ENCODE results near the gene MMP27.
"Not testable (repeated sequence)": the region's sequence is repeated elsewhere in the genome, so short reads cannot be mapped to it uniquely, and the experiment has no call there.

MMP27 gene, protein sequence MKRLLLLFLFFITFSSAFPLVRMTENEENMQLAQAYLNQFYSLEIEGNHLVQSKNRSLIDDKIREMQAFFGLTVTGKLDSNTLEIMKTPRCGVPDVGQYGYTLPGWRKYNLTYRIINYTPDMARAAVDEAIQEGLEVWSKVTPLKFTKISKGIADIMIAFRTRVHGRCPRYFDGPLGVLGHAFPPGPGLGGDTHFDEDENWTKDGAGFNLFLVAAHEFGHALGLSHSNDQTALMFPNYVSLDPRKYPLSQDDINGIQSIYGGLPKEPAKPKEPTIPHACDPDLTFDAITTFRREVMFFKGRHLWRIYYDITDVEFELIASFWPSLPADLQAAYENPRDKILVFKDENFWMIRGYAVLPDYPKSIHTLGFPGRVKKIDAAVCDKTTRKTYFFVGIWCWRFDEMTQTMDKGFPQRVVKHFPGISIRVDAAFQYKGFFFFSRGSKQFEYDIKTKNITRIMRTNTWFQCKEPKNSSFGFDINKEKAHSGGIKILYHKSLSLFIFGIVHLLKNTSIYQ
- total RNA-seq: 0 reads per million in 2 donors

DNA sequence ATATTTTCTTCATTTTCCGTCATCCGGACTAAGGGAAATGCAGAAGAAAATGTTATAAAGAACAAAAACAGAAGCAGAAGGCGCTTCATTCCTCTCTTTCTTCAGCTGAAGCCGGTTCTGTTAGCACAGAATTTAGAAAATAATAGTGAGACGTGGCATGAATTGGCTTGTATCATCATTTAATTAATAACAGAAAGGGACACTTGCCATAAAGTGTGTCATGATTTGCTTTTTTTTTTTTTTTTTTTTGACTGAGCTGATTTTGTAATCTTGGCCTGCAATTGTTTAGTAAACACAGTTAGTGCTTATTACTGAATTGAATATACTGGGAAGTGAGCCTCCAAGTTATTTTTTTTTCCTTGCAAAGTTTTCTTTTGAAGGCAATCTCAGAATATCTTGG lies at the start of gene MMP27:
MMP27 (minus strand) TSS at position 144 of the 400 bp plus-strand sequence; CDS start at position 89, 55 bp downstream.
- DNase-seq: no peak

DNA sequence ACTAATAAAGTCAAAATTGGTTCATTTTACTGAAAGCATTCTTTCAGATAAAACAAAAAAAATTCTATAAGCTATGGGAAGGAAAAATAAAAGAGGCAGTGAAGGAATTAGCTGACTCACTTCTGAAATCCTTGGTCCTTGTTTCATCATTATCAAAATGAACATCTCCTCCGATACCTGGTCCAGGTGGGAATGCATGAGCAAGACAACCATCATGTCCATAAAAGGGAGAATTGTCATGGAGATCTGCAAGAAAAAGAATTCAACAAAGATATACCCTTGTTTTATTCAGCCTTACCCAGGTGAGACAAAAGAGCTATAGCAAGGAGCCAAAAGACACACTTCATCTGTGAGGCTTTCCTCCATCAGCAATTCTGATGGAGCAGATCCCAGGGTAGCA lies 47.7 kb upstream of the MMP27 start:
- DNase-seq: no peak

DNA sequence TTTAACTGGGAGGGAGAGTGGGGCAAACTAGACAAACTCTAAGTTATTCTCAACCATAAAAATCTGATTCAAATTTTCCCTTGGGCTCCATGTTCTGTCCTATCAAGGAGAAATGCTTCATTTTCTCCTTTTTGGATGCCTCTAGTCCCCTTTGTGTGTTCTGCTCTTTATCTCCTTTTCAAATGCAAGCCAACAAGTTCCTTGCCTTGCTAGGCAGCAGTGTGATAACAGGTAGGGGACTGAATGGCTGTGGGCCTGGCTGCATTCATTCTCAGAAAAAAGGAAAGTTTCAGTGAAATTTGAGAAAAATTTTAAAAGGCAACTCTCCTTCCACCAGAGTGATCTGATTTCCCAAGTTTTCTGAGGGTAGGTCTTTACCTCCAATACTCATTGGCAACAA lies 46.1 kb upstream of the MMP27 start:
- DNase-seq: no peak

DNA sequence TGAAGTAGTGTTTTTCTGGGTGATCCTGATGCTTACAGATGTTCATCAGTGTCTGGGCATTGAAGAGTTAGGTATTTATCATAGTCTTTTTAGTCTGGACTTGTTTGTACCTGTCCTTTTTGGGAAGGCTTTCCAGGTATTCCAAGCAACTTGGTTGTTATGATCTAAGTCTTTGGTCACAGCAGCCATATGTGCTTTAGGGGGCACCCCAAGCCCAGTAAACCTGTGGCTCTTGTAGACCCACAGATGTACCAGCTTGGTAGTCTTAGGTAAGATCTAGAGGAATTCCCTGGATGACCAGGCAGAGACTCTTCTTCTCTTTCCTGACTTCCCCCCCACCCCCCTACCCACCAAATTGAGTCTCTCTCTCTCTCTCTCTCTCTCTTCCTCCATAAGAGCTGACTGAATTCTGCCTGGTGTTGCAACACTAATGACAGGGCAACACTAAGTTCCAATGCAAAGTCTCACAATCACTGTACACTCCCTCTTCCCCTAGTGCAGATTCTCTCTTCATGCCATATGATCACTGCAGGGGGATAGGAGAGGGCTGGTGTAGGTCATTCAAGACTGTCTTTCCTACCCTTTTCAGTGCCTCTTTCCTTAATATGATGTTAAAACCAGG lies 43.6 kb upstream of the MMP27 start:
- DNase-seq: no peak

DNA sequence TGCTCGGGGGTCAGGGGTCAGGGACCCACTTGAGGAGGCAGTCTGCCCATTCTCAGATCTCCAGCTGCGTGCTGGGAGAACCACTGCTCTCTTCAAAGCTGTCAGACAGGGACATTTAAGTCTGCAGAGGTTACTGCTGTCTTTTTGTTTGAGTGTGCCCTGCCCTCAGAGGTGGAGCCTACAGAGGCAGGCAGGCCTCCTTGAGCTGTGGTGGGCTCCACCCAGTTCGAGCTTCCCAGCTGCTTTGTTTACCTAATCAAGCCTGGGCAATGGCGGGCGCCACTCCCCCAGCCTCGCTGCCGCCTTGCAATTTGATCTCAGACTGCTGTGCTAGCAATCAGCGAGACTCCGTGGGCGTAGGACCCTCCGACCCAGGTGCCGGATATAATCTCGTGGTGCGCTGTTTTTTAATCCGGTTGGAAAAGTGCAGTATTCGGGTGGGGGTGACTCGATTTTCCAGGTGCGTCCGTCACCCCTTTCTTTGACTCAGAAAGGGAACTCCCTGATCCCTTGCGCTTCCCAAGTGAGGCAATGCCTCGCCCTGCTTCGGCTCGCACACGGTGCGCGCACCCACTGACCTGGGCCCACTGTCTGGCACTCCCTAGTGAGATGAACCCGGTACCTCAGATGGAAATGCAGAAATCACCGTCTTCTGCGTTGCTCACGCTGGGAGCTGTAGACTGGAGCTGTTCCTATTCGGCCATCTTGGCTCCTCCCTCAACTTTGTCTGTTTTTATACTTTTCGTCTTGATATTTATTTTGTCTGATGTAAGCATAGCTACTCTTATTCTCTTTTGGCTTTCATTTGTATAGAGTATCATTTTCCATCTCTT lies 41.4 kb upstream of the MMP27 start:
- not testable (repeated sequence) for DNase-seq

DNA sequence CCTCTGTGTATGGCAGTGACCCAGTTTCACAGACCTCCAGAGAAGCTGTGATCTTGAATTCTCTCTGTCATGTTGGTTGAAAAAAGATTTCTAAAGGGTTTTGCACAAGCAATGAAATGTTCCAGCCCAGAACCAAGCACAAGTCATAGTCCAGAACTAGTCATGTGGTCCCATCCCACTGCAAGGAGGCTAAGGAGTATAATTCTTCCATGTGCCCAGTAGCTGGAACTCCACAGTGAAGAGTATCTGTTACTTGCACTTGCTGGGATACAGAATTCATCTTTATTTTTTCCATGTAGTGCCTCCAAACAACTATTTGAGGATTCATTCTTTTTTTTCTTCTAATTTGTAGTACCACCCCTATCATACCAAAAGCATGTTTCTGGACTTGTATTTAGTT lies 29.1 kb upstream of the MMP27 start:
- no peak for DNase-seq

DNA sequence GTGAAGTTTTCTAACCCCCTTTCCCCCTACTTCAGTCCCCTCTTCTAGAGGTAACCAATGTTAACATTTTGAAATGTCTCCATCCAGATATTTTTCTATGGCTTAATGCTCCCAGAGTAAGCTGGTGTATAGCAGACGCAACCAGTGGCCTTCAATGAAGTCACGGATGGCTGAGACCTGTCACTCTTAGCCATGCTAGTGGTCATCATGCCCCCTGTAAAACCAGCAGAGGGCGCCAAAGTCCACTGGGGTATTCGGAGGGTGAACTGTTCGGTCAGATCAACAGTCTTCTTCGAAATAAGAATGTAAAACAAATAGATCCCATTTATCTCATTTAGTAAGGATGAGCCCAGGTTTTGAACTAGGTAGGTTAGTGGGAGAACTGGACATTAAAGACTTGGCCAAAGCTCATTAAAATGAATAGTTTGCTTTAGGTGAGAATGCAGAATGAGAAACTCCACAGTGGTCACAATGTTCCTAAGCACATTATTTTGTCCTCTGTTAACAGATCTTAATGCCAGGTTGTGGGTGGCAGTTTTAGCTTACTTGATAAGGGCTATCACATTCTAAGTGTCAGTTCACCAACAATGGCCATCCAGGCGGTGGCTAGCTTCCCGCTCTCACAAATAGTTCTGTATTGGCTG lies 27.8 kb upstream of the MMP27 start:
- DNase-seq: no peak

DNA sequence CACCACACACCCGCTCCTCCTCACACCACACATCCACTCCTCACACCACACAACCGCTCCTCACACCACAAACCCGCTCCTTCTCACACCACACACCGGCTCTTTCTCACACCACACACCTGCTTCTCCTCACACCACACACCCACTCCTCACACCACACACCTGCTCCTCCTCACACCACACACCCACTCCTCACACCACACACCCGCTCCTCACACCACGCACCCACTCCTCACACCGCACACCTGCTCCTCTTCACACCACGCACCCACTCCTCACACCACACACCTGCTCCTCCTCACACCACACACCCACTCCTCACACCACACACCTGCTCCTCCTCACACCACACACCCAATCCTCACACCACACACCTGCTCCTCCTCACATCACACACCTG lies 25.4 kb upstream of the MMP27 start:
- not testable (repeated sequence) for DNase-seq

DNA sequence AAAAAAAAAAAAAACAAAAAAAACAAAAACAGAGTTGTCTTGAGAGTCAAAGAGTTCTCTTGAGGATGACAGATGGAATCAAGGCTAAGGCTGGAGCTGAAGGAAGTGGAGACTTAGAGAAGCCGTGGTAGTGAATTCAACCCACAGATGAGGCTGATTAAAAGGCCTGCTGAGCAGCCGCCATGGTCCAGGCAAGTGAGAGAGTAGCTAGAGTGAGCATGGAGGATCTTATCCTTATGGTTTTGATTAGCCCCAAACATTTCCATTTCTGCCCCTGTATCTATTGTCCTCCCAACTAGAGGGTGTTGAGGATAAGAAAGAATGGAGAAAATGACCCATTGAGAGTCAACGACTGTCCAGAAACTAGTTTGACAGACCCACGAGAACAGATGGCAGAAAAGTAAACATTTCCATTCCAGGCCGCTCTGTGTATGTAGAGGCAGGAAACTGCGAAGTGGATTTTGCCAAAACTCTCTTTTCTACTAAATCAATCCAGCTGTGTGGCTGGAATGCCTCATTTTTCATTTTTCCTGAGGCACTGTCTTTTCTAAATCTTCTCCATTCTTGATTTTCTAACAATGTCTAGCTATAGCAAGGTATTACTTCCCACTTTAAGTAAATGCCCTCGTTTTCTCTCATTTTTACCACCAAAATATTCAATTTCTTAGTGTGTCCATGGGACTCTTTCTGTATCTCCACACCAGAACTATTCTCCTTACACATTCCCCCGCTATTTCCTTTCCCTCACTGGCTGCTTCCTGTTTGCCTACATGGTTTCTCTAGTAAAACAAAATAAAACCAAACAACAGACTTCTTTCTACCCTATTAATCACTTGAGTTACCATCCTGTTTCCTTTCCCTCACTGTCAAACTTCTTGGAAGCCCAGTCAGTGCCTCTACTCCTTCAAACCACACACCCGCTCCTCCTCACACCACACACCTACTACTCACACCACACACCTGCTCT lies 24.6 kb upstream of the MMP27 start:
- no peak for DNase-seq

DNA sequence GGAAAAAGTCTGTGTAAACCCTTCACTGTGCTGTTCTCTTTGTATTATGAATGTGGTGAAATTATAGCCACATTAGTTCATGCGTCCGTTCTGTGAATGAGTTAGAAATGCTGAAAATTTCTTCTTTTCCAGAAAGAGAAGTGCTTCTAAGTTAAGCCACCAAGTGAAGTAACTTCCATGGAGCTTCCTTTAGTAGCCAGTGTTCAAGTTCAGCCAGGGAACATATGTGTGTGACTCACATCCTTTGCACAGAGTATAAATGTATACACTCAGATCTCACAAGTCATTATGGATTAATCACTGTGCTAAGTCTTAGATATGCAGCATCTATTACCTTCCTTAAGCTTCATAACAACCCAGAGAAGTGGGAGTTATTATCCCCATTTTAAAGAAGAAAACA lies 22.3 kb upstream of the MMP27 start:
- DNase-seq: no peak

DNA sequence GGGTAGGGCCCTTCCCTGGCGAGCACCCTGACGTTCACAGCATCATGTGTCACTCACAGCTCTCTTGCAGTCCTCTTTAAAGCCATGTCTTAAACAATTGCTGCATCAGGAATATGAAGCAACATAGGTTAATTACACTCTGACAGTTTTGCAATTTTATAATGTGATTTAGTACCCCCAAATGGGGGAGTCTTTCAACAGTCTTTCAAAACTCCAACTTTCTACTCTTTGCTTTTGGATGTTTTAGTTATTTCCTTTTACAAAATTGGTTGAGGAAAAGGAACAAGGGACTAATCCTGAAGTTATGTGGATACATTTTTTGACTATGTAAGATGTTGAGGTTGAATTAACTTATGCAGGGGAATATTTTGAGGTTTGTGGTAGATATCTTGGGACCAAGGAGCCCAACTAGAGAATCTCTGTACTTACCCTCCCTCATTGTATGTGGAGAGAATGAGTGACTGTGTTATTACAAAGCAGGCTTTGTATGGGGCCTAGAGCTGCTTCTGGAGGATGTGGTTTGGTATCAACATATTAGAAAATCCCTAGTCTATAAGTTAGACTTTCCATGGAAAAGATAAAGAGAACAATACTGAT lies 19.4 kb upstream of the MMP27 start, which contains the start of gene MMP8:
MMP8 (minus strand) TSS at position 51 of the 597 bp plus-strand sequence. CDS start 99 bp downstream, outside the sequence.
- DNase-seq: no peak

DNA sequence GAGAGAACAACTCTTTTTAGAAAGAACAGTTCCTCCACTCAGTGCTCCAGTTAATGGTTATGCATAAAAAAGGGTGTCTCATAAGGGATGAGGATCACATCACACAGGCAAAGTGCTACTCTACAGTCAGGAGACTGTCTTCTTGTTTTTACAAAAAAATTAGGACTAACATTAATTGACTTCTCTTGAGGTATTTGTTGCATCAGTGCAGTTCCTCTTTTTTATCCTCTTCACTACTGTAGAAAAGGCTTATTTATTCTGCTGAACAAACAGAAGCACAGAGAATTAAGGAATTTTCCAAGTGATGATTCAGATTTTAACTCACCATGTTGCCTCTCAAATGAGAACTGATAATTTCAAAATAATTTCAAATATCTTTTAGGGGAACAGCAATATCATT lies 17.3 kb upstream of the MMP27 start:
- no peak for DNase-seq

DNA sequence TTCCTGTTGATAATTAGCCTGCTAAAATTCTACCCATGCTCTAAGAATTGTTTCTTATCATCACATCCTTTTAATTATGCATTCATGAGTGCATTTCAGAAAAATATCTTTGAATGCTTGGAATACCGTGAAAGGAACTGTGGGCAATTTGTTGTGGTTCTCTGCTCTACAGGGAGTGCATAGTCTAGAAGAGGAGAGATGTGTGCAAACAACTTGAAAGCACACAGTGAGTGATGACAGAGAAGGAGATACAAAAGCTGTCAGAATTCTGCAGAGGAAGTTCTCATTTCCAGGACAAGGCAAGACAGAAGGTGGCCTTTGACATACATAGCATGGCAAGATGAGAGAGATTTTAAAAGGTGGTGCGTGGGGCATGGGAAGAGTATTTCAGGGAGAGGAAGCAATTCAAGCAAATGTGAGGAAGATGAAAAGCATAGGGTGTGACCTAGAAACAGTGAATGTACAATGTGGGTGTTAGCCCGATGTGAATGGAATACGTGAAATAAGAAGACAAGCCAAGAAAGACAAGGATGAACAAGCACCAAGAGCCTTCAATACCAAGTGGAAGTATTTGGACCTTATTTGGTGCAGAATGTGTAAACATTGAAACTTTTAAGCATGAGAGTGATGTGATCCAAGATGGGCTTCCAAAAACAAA lies 14.2 kb upstream of the MMP27 start:
- no peak for DNase-seq

DNA sequence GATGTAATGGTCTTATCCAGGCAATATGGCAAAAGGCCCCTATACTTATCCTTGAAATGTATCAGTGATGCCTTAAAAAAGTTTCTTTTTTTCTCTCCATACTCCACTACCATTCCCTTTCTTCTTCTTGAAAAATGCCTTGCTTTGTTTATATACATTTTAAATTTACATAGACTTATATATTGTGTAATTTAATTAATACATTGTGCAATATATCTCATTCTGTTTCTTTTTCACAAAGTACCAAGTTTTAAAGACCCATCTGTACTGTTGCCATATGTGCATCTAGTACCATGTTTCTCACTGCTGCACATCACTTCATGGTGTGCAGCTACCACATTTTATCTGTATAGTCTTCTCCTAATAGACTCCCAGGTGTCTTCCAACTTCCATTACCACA lies 11.7 kb upstream of the MMP27 start:
- no peak for DNase-seq

DNA sequence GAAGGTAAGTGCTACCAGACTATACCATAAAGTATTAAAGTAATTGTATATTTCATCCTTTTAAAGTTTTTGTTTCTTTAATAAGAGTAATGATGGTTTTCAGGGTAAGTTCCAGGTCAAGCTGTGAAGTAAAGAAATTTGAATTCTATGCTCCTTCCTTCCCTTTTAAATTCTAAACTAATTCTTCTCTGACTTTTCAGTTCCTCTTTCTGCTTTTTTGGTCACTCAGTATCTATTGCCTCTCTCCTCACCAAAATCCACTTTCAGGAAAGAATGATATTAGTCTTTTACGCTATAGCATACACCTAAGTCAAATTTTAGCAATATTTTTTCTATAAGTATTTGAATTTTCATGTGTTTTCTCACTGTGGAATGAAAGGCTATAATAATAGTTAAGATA lies 11.0 kb upstream of the MMP27 start:
- DNase-seq: no peak

DNA sequence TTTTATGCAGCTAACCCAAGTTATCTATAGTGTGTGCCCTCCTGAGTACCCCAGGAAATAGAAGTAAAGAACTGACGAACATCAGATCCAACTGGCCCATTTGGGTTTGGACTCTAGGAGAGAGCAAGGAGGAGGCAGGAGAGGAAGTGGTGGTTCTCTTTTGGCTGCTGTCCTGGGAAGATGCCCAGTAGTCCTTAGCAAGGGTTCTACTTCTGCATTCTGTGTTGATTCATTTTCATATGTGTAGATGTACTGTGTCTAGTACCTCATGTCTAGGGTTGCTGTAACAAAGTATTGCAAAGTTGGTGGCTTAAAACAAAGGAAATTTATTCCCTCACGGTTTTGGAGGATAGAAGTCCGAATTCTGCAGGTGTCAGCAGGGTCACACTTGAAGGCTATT lies 6.6 kb upstream of the MMP27 start:
- DNase-seq: no peak

DNA sequence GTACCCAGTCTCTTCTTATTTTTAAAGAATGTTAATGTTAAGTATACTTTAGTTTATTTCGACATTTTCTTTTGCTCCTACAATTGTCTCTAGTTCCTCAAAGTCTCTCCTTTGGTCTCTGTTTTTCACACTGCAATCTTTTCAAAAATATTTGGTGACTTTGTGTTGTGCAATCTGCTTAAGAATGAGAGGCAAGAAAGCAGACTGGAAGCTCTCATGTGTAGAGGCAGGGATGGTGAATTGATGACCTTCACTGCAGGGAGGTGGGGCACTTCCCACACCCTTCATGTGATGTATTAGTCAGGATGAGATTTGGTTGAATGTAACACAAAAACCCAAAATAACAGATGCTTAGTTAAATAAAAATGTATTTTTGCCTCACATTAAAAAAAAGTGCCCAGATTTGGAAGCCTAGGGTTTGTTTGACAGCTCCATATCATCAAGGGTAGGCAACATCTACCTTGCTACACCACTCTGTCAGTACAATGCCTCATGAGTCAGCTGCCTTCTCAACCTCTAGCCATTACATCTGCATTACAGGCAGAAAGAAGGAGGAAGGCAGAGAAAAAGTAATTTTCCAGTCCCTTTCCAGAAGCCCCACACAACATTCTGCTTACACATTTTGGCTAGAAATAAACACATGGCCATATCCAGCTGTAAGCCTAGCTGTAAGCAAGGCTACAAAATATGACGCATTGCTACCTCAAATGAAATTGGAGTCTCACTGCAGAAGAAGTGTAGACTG lies 3.8 kb upstream of the MMP27 start:
- no peak for DNase-seq

DNA sequence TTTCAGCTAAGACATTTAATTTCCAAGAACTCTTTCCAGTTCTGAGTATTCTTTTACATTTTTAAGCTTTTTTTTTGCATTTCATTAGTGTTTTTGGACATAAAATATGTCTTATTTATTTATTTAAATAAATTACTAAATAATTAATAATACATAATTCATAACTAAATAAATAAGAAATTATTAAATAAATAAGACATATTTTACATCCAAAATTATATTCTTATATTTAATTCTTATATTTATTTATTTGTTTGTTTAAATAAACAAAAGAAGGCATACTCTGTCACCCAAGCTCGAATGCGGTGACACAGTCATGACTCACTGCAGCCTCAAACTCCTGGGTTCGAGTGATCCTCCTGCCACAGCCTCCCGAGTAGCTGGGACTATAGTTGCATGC lies 3.1 kb upstream of the MMP27 start:
- DNase-seq: no peak

DNA sequence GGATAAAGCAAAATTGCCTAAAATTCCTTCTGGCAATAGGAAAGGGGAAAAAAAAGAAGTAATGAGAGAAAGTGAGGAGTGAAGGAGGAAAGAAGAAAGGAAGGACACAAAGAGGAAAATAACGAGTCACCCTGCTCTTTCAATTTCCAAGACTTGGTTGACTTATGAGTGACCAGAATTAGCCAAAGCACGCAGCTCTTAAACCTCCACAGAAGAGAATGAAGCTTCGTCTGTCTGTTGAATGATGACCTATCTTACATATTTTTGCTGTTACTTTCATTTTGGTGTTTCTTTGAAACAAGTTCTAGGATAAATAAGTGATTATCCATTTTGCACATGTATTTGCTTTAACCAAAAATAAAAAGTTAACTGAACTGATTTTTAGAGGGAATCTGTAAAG lies 728 bp downstream of the MMP27 start:
- DNase-seq: no peak
